CD4-positive, alpha-beta T cell treated with Interleukin-15 for 1 hour (primary cell): ENCODE results near the gene RTN1.

Source experiments
- DNase-seq: peaks from one replicate; pipeline ENCODE4 v3.0.0-alpha.2; 2020

RTN1 gene

DNA sequence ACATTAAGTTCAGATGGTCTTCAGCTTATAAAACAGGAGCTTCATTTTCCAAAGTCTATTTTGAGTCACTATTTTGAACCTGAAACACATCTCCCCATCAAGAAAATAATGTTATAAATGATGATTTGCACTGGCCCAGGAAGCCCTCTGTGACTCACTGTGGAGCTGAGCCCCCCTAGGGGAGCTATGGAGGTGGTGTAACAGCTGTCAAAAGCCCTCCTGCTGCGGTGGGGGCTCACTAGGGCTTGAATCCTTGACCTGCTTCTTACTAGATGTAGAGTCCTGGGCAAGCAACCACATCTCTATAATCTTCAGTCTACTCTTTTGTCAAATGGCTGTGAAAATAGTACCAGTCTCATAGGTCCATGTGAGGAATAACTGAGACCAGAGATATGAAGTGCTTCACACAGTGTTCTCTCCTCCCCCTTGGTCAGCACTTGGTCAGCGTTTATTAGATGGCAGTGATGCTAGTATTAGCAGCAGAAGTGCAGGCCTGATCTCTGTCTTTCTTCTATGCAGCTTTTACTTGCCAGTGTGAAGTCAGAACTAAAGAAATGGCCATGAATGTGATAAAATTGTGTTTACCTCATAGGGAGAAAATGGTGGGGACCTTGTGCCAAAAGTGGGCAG, 83.4 kb downstream of the RTN1 start:
- no peak for DNase-seq

DNA sequence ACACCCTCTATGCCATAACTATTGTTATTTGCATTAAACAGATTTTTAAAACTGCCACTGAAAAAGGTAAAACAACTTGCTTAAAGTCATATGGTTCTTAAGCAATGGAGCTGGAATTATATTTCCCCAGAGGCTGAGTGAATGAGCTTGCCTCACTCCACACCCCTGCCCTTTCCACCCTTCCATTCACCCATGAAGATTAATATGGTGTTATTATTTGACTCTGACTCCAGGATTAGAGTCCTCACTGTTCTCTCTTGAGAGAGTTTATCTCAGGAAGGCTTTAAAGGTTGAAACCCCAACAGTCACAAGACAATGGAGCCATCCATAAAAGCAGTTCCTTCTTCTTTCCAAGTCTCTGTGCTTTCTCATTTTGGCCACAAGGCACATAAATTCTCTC, 84.9 kb downstream of the RTN1 start:
- no peak for DNase-seq

DNA sequence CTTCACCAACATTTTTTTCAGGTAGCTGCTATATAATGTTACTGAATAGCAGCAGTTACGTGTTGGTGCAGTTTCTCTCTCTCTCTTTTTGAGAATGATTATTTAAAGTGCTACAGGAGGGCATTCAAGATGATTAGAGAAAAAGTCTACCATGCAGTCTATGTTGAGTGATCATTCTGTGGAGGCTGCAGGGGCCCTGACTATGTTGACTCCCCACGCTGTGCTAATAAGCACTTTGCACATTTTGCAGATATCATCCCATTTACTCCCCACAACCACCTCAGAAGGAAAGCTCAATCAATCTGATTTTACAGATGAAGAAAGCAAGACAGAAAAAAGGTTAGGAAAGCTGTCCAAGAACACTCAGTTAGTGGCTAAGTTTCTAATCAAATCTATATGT, 87.8 kb downstream of the RTN1 start:
- no peak for DNase-seq

DNA sequence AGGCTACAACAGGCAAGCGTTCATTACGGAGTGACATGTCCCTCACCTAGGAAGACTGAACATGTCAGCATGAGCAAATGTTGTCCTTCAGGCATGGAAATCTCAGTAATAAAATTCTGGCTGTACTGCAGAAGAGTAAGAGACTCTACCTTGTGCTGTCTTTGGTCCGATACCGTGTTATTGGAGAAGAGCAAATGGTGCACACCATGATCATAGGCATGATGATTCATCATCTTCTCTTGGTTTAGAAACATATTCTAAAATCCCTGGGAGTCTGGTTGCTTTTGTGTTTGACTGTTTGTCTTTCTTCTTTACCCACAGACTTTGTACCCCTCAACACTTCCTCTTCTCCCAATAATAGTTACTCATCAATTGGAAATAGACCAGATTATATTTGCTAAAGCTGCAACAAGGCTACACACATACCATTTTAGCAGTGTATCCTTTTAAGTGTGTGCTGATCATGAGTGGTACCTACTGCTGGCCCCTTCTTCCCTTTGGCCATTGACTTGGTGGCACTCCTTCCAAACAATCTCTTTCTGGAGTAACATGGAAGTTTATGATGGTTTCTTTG, 93.5 kb downstream of the RTN1 start:
- DNase-seq, result no peak

DNA sequence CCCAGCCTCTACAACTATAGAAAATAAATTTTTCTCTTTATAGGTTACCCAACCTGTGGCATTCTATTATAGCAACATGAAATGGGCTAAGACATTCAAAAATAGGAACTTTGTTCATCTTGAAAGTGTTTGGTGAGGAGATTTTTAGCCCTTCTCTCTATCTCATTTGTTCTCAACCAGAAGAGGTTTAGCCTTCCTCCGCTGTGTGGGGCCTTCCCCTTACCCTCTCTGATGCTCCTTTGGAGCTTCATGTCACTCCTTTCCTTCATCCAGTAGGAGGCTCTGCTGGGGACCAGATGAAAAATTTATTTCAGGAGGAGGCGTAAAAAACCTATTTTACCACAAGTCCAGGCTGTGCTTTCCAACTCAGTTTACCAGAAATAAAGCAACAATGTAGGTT, 94.1 kb downstream of the RTN1 start:
- DNase-seq, result no peak

DNA sequence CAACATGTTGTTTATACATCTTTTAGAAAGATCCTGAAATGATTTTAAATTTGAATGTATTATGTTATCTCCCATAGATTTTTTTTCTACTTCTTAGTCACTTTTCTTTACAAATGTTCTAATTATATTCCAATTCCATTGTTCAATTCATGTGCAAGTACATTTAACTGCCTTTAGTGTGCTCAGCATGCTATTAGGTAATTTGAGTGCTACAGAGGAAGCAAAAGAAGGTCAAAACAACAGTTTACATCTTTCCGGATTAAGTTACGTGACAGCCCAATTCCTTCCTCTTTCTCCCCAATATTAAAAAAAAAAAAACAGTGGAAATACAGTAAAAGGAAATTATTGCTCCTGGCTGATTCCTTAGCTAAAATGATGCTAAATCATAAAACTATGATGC, 98.3 kb downstream of the RTN1 start:
- DNase-seq, result no peak

DNA sequence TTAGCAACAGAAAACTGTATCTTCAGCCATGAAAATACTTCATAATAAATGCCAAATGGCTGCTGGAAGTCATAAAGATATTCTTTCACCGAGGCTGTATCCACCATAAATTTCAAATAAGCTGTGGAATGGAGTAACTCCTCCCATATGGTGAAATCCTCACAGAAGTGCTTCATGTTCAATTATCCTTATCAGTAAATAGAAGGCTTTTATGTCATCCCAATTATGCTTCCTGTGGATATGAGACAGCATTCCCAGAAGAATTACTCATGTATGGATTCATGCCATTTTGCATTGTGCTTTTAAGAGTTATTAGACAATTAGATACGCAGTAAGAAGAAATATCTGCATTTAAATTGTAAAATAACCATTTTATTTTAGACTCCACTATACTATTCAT, 99.0 kb downstream of the RTN1 start:
- DNase-seq, result no peak

DNA sequence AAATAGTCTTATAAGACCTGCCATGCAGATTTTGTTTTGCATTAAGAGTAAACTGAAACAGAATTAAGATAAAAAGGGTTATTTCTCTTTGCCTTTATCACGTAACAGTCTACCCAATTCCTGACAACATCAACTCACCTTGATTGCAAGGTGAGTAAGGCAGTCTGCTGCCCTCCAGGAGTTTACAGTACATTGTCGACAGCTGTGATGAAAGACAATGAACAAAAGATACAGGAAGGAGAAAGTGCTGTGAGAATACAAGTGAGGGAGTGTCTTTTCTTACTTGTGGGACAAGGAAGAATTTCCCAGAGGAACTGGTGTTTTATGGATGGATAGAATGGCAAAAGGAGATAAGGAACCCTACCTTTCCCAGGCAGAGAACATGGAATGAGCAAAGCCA, 101.0 kb downstream of the RTN1 start:
- DNase-seq, result no peak

DNA sequence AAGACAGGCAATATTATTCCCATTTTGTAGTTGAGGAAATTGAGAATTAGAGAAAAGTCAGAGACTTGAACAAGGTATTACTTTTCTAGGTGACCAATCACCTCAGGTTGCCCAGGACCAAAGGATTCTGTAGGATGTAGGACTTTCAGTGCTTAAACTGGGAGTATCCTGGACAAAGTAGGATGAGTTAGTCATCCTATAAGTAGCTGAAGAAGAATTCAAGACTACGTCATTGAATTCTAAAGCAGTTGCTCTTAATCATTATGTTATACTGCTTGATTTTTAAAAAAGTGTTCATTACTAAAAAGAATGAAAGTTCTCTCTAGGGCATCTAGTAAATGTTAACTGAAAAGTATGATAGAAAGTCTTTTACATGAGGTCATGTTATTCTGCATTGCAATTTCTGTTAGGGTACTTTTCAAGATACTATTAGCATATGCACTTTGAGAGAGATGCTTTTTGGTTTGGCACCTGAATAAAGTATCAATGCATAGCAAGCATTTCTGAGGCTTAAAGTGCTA, 101.7 kb downstream of the RTN1 start:
- DNase-seq, result no peak

DNA sequence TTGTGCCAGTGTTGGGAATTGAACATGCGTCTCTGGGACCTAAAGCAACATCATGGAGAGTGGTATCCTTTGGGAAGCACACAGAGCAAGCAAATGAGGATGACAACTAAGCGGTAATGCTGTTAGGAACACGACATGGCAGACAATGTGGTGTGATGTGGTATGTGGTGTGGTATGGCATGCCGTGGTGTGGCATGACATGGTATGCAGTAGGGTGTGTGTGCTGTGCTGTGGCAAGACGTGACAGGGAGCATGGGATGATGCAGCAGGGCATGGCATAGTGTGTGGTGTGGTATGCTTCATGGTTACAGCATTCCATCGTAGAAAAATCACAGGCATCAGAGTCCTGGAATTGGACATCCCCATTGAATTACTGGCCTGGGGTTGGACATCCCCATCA, 108.7 kb downstream of the RTN1 start:
- DNase-seq, result no peak

DNA sequence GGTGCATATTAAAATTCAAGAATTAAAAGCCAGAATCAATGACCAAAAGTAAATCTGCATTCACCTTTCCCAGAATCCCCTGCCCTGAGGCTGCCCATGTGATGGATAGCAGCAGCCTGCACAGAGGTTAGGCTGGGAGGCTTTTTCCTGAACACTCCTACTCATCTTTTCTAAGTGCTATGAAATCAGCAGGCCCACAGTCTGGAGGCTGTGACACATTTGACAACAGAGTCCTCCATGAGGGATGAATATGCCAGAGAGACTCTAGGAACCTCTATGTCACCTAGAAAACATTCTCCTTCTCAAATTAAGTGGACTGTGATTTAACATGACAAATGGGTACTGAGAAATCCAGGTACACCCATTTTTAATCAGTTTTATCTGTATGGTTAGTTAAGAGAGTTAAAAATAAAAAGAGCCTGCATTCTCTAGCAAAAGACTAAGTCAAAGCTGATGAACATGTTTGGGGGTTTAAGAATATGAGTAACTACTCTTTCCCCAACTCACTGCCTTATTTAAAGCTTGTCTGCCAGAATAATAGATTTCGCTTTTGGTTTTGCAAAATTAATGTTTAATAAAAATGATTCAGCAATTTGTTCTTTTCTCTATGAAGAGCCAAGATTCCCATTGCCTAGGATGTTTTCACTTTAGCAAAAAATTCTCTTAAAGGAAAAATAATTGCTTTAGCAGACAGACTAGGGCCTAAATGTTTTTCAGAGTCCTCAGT, 115.0 kb downstream of the RTN1 start:
- no peak for DNase-seq

DNA sequence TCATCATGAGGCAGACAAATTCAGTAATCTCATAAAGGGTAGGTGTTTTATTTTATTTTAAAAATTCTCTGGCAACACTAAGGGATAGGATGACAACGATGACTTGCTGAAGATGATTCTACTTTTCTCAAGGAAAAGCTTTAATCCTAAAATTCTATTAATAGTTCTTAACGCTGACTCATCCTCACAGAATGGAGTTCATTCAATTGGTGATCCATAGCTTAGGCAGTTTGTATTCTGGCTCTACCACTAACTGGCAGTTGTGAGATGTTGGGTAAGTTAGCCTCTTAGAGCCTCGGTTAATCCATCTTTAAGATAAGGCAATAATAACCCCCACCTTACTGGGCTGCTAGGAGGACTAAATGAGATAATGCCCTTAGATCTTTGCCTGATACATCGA, 116.3 kb downstream of the RTN1 start:
- DNase-seq, result no peak

DNA sequence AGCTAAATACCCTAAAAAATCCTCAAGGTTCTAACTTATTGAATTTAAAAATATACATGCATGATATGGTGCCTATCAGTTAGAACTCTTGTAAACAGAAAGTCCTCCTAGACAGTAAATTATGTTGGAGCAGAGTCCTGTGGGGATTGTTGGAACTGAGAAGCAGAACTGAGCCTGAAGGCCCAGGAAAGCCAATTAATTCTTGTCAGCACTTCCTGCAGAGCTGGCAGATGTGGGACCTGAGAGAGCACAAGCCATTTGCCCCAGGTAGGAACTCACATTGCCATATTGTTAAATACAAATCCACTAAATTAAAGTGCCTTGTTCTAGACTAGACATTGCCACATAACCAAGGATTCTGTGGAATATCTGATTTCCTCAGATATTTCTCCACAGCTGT, 117.1 kb downstream of the RTN1 start:
- no peak for DNase-seq

DNA sequence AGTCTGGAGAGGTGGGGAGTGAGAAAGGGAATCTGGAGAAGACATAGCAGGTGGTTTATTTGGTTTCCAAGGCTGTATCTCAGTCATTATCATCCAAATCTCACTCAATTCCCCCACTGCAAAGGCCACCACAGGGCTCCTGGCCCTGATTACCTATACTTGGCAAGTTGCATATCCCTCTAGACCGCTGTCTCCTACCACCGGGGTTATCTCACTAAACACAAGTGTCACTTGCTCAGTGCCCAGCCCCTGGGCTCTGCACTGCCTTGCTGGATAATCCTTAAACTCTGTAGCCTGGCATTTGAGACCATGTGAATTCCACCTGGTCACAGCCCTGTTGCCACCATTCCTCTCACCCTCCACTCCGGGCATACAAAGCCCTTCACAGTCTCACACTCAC, 119.0 kb downstream of the RTN1 start:
- DNase-seq, result no peak

DNA sequence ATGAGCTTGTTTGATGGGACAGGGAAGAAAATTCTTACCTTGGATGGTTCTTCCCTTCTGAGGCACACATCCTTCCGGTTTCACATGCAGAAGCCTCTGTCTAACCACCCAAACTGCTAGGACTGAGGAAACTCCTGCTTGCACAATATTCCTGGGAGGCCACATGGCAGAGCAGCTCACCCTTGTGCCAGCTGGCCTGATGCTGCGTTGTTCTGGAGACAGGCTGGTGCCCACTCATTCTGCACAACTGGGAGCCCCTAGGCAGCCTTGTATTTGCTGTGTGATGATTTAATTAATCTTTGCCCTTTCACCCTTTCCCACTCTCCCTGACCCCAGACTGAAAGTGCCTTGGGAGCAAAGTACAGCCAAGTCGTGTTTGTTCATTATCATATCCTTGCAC, 130.8 kb downstream of the RTN1 start:
- DNase-seq, result no peak

DNA sequence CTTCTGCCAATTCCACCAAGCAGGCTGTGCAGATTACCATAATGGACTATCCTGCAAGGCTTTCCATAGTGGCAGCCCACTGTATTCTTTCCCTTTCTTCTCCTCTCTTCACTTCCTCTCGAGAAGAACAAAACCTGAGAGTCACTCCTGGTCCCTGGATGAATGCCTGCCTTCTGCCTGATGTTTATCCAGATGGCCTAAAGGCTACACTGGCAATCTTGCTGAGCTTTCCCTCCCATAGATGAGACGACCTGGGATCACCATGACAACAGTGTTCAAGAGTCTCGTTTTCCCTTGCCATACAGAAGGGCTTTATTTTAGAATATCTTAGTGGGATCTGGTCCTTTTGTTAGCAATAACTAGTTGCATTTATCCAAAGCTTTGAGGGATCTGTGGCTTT, 142.3 kb downstream of the RTN1 start:
- no peak for DNase-seq

DNA sequence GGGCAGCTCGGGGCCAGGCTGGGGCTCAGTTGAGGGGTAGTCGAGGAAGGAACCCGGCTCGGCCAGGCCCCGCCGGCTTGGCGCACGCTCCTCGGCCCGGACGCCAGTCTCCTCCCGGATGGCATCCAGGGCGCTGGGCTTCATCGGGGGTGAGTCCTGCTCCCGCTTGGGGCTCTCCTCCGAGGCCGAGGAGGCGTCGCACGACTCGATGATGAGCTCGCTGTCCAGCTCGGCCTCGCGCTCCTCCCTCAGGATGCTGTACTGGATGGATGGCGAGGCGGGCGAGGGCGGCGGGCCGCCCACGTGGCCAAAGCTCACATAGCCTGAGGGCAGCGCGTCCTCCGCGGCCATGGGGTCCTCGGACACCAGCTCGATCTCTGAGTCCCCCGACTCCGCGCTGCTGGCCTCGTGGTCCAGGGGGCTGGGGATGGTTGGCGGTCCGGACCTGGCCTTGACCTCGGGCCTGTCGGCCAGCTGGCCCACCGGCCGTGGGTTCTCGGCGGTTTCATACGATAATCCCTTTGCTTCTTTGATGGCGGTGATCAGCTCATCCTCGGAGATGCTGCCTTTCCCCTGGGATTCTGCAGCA, 143.4 kb downstream of the RTN1 start:
- DNase-seq, result no peak

DNA sequence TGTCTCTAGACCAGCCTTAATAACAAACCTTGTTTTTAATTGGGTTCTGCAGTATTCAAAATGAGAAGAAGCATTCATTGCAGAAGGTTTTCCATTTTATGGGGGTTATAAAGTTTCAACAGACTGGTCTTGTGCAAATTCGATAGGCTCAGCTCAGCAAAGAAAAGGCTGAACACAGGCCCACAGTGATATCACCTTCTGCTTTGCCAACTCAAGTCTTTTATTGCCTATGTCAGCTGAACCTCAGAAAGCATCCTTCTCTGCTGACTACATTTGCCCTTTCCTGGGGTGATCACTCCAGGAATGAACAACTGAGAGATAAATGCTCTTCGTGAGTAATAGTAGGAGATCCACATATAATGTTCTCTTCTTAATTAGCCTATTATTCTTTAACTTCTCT, 159.5 kb downstream of the RTN1 start:
- DNase-seq, result no peak

DNA sequence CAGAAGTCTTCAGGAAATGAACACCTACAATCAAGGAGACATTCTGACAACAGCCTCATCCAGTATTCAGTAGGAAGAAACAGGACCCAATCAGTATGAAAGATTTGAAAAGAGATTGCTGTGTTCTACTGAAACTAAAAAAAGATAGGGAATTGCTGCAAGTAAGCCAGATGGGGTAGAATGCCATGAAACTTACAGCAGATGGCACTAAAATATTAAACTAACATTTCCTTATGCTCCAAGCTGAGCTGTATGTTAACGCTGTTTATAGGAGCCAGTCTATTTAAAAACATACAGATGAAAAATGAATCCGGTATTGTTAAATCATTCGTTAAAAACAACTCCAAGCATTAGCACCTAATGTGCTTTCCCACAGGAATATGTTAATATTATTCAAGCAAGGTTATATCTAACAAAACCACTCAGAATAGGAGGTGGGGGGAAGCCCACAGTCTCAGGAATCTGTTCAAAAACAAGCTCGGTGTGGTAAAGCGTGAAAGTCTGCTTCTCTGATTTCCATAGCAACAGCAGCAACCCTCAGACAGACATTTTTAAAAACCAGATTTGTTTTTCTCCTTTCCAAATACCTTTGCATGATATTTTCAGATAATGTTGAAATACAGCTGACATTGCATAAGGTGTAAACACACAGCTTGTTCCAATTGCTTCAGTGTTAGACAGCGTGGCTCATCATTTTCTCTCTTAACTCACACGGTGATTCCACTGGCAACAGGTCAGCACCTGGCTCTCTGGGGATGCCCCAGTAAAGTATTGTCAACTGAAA, 162.6 kb downstream of the RTN1 start:
- no peak for DNase-seq

DNA sequence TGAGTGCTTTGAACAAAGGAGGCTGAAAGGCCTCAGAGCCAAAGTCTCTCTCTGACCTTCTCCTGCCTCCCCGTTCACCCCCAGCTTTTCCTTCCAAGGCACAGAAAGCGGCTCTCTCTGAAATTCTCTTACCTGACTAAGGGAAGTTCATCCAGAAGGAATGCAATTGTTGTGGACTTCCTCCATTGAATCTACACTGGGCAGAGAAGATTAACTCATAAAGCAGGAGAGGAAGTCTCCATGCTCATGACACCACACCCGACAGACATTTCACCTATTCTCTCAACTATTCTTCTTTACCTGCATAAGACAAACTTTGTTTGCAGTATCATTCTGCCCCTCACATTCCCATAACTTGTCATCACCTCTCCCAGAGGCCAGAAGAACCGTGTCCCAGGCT, 164.7 kb downstream of the RTN1 start:
- no peak for DNase-seq

DNA sequence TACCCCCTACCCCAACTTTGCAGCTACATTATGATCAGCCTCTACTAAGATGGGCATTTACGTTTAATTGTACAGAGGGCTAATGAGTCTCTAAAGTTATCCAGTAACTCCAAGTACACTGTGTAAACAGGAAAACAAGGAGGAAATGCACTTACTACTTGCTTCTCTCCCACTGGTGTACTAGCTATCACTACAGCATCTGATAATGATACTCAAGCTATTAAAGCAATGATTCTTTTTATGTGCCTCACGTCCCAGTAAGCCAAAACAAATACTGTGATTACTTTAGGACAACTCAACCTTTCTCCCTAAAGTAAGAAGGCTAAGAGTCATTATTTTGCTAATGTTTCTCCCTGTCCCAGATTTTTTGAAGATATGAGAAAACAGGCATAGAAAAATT, 165.3 kb downstream of the RTN1 start:
- DNase-seq, result no peak

DNA sequence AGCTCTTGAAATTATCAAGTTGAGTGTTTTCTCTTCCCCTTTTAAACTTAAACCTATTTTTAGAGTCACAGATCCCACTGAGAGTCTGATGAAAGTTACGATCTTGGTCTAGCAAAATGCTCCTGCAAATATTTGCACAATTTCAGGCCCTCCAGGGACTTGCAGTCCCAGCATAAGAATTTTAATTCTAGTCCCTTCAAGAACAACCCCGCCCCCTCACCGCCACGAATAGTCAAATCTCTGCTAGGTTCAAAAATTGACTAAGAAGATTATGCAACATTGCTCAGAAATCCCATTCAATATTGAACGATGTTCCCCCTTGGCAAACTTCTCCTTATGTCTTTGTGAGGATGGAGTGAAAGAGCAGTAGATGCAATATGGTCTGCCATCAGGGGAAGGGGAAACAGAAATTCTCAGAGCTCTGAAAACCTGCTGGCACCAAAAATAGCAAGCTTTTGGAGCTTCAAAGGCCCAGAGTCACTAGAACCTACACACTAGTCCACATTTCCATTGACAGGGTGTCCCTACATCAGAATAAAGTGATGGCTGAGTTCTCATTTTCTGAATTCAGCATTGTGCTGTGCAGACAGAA, 166.4 kb downstream of the RTN1 start:
- no peak for DNase-seq

DNA sequence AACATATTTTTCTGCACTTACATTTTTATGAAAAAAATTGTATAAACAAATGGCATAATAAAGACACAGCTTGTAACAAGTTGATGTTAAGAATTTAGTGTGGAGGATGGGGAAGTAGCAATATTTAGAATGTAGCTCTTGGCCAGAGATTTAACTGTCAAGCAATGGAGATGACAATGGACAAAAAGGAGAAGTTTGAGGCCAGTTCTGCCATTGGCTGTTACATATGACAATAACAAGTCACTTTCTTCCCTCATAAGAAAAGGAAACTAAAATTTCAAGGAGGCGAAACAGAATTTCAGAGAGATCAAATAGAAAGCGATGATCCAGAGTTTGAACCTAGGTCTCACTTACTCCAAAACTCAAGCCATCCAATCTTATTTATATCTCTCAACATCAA, 171.1 kb downstream of the RTN1 start:
- no peak for DNase-seq
